Upper lobe of left lung (tissue), 4 donors: Measurements from ENCODE around the gene YPEL2.

Source experiments
- EP300 ChIP-seq, 4 donors: sonication (generic); formaldehyde crosslinking; IDR thresholded peaks; one replicate each; pipeline ENCODE4 v1.5.1; 2017; ENCODE audit warnings: antibody characterized with exemption in 4 of 4, control low read depth in 2 of 4
- POLR2A ChIP-seq, 4 donors: fragments of 450-650 bp; IDR thresholded peaks; one replicate each; pipeline ENCODE4 v1.5.1; 2016 to 2017; ENCODE audit warnings: antibody characterized with exemption in 4 of 4, mild to moderate bottlenecking in 2 of 4
- POLR2AphosphoS5 ChIP-seq, 2 donors: sonication (generic); formaldehyde crosslinking; IDR thresholded peaks; one replicate each; pipeline ENCODE4 v1.5.1; 2017; ENCODE audit warnings: antibody characterized with exemption in 2 of 2

GRCh38 chr17:59368218-59368857 is 36.9 kb downstream of the YPEL2 start:
- TF ChIP-seq POLR2AphosphoS5 (IDR thresholded peaks at IDR 0.05) (no peak), EP300 (IDR thresholded peaks at IDR 0.05) (no peak), POLR2A (IDR thresholded peaks at IDR 0.05) (no peak)
